ENCODE data around the gene LRRC15.

LRRC15 gene

DNA sequence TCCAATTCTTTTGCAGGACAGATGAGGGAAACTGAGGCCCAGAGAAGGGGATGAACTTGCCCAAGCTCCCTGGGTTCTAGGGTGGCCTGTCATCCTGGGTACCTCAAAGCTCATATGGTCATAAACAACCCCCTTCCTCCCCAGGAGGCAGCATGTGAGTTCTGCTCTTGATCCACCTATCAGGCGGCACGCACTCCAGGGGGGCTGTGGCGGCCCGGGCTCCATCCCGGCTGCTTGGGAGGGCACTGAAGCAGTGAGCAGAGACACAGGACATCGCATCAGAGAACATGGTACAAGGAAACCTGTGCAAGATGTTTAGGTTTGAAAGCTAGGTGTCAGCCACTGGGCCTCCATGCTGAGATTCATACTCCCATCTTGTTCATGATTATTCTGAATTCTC is 52.6 kb downstream of the LRRC15 start:
- DNase-seq (ENCODE audit: low read depth) = no peak

DNA sequence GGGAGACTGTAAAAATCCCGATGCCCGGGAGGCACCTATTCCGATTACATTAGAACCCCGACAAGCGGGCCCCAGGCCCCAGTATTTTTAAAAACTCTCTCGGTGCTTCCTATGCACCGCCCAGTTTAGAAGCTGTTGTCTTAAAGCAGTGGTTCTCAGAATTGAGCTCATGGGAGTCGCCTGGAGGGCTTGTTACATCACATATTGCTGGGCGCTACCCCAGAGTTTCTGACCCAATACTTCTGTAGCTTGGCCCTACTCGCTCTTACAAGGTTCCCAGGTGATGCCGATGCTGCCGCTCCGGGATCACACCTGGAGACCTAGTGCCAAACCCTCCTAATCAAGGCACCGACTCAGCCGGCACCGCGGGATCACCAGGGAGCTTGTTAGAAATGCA is 53.6 kb downstream of the LRRC15 start:
- no peak for DNase-seq (ENCODE audit: low read depth)

DNA sequence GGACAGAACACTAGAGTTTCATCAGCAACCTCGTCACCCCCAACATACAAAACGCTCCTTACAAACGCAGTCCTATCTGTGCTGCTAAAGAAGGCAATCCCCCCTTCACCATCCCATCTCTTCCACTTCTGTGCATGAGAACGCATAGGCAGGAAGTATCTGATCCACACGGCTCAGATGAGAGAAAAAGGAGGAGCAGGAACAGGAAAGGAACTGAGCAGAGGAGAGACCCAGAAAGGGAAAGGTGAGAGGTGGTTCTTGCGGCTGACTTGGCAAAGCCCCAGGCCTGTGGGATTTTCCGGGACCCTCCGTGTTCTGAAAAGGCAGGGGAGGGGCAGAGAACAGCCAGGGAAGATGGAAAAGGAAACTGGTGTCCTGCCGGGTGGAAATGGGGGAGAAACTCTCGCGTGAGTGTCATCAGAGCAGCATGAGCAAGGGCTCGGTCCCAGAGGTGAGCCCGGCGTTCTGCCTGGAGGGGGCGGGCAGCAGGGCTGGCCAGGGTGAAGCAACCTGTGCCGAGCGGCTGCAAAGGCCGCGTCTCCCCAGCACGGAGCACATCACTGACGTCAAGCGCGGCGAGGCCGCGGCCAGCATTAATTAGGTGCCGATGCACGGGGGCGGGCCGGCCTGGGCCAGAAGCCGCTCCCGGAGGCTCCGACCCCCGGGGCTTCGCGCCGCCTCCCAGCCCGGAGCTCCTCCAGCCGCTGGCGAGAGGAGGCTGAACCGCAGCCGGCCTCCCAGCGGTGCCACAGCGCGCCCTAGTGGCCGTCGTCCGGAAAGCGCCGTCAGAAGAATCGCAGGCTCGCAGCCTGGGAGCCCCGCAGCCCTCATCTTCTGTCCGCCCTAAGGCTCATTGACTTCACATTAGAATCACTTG is 54.2 kb downstream of the LRRC15 start:
- DNase-seq (ENCODE audit: low read depth) = peak; percentile 81

DNA sequence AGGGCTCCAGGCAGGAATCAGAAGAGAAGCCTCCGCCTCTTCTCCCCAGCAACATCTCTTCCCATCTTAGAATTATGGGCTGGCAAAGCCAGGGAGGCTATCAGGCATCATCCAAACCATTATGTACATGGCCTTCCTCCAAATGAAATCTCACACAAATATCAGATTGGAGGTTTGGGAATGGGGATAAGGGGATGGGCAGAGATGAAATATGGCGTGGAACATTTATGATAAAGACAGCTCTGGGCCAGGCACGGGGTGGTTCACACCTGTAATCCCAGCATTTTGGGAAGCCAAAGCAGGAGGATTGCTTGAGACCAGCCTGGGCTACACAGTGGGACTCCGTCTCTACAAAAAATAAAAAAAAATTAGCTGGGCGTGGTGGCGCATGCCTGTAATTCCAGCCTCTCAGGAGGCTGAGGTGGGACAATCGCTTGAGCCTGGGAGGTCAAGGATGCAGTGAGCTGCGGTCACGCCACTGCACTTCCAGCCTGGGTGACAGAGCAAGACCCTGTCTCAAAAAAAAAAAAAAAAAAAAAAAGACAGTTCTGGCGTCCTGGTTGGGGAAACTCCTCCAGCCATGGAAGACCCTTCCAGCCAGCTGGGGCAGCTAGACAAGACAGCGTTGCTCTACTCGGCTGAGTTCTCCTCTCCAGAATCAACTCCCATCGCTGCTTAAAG is 55.0 kb downstream of the LRRC15 start:
- DNase-seq (ENCODE audit: low read depth) = no peak

DNA sequence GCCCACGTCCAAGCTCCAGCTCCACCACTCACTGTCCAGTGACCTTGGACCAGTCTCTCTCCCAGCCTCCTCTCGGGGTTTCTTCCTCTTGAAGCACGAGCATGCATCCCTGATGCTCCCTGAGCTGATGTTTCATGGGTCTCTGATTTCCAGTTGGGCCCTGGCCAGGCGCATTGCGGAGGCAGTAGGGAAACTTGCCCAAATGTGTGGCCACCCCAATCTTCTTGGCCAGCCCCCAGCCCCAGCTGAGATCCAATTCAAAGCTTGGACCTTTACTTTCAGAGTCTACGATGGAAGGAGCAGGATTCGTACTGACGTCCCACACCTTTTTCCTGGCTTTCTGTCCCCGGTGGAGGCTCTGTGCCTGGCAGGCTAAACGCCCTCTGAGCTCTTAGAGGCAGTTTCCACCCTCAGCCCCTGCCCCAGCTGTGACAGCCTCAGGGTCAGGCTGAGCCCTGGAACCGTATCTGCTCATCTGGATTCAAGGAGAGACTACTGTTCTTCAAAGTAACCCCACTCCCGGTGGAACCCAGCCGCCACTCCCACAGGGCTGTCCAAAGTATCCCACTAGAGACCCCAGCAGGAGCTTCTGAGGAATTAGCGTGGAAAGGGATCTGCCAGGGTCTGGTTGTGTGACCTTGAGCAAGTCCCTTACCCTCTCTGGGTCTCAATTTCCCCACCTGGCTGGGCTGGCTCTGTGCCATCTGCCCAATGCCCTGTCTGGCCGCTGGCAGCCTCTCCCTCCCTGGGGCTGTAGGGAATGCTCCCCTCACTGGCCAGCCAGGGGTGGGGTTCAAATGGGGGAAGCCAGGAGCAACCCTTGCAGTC is 55.8 kb downstream of the LRRC15 start:
- DNase-seq (ENCODE audit: low read depth) = no peak

DNA sequence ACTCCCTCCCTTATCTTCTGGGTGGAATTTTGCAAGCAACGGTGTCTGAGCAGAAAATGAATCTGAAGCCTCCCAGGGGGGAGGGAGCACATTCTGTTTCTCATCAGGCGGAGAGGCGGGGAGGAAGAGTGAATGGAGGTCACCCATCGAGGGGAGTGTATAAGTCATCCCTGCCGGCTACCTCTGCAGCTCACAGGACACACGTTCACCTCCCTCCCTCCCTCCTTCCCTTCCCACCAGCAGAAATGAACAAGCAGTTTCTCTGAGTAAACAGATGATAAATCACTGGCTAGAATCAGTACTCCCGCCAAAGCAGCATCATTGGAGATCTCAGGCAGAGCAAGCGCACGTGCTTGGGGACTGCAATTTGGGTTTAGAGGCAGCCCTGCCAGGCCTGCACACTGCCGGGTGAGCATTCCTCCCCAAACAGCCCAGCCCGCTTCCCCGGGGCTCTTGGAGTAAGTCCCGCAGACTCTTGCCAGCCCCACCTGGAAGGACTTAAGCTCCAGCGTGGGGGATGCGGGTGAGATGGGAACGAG is 56.7 kb downstream of the LRRC15 start:
- DNase-seq (ENCODE audit: low read depth) = no peak

DNA sequence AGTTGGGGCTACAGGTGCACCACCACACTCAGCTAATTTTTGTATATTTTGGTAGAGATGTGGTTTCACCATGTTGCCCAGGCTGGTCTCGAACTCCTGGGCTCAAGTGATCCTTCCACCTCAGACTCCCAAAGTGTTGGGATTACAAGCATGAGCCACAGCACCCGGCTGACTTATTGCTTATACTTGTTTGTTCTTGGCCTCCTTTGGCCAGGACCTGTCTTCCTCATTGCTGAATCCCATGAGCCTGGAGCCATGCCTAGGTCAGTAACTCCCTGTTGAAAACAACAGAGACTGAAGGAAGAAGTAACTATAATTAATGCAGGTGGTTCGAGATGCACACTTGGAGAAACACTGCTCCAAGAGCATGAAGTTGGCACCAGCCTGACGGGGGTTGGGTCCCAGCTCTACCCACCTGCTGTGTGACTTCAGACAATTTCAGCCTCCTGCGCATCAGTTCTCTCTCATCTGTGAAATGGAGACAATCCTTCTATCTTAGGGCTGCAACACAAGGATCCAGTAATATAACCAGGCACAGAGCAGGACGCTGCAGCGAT is 57.3 kb downstream of the LRRC15 start:
- DNase-seq (ENCODE audit: low read depth) = no peak

DNA sequence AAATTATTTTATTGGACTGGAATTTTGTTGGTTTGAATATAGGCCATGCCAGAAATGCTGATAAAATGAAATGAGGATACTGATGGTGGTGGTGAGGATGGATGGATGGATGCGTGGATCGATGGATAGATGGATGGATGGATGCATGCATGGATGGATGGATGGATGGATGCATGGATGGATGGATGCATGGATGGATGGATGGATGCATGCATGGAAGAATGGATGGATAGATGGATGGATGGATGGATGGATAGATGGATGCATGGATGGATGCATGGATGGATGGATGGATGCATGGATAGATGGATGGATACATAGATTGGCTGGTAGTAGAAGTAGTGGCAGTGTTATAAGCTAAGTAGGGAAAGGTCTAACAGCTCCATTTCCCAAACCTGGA is 58.5 kb downstream of the LRRC15 start:
- DNase-seq (ENCODE audit: low read depth) = no peak

DNA sequence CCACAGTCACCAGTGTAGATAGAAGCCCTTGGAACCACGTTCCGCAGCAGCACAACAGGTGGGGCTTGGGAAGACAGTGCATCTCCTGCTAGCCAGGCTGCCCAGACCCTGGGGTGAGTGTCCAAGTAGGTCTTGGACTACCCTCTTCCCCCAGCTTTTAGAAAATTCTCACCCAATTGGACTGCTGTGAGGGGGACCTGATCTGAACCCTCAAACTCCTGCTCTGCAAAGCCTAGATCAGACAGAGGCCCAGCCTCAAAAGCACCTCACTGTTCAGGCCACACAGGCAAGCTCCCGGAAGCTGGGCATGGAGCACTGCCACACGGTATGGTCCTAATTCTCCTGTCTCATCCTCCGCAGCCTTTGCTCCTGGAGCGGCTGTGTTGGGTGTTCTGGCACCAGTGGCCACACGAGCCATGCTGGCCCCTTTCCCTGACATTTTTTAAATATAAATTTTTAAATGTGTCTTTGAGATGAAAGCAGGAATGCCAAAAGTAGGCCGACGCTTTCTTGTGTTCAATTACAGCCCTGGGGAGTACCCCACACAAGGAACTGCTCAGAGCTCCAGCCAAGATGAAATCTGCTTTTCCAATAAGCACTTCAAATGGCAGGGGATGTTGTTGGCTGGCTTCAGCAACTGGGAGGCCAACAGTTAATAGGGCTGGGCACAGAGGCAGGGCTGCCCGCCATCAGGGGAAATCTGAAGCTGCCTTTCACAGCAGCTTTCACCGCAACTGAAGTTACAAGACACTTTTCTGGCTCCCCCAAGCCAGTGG is 59.3 kb downstream of the LRRC15 start:
- DNase-seq (ENCODE audit: low read depth) = no peak

DNA sequence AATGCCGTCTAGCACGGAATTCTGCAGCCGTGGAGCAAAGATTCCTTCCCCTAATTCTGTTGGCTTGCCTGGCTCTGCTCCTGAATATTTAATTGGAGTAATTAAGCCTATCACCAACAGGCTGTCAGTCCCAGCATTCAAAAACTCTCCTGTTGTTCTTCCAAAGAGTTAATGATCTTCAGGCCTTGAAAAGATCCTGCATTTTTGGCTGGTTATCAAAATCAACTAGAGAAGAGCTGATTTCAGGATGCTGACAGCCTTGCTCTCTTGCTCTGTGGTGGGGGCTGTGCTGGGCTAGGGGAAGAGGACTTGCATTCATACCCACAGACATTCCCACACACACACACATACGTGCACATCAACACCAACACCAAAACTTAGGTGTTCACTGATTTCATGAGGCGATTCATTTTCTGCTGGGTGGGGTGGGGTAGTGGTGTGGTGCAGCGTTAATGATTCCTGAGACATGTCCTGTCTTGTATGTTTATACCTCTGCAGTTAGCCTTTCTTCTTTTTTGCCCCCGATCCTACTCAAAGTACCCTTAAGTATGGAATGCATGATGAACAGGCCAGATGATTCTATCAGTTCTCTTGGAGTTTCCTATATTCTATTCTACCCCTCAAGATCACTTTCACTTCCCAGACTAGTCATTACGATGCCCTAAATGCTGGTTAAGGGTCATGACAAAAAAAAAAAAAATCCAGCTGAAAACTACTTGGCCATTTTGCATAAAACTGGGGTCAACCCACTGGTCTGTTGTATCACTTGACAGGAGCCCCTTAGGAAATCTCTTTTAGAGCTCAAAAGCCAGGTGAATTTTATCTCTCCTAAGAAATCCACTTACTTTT is 60.7 kb downstream of the LRRC15 start:
- no peak for DNase-seq (ENCODE audit: low read depth)

DNA sequence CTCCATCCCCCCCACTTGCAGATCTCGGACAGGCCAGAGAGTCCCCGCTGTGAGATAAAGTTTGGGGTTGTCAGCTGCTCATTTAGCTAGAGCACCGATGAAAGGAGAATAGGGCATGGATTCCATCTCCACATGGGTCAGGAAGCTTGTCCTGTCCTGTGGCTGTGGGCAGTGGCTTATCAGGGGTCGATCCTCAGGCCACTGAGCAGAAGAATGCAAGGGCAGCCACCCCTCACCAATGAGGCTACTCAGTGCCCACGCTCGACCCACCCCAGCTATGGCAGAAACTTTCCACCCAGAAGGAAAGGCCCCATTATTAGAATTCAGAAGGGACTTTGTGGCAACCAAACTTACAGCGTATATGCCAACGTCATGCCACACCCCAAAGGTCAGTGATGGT is 61.7 kb downstream of the LRRC15 start:
- DNase-seq (ENCODE audit: low read depth) = no peak

DNA sequence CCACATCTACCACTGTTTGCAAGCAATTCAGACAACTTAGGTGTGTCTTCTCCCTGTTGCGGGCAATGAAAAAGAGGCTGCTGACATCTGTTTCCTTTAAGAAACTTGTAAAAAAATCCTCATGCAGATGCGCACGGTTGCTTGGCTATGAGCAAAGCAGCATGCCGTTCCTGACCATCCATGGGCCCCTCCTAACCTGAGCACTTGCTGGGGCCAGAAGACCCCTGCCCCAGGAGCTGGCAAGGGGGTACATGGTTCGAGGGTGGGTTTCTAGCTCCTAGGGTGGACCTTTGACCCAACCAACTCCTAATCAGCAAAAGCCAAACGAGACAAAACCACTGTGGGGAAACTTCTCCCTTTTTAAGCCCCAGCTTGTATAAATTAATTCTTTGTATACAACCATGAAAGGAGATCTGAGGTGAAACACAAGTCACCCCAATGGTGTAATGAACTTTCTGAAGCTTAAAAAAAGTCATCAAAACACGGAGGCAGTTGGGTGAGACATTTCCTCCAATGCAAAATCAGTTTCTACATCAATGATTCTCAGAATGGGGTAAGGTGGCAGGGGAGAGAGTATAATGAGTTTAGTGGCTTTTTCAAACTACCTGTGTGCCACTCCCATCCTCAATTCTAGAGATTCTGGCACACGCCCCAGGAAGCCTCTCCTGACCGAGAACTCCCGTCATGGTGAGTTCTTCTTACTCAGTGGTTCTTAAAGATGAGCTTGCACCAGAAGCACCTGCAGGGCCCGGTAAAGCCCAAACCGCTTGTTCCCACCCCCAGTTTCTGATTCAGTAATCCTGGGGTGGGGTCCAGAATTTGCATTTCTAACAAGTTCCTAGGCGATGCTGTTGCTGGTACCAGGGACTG is 62.5 kb downstream of the LRRC15 start:
- no peak for DNase-seq (ENCODE audit: low read depth)

DNA sequence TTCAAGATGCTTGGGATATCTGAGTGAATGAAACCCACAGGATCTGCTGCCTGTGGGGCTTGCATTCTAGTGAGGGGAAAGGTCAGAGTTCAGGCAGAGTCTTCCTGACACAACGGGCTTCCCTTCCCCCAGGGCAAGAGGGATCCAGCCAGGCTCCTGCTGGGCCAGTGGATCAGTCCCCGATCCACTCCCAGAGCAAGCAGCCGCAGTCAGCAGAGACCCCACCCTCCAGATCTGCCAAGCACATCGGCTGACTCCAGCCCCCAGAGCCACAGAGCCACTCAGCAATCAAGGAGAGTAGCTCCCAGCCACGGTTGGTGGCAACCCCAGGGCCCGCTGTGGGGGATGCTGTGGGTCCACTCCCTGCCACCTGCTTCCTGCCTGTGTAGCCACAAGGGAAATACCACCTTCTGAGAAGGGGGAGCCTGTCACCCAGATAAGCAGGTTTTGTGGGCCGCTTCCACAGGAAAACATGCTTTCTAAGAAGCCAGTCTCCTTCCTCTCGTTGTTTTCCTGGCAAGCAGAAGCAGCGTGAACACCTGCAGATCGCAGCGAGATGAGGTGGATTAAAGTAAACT is 63.3 kb downstream of the LRRC15 start:
- no peak for DNase-seq (ENCODE audit: low read depth)

DNA sequence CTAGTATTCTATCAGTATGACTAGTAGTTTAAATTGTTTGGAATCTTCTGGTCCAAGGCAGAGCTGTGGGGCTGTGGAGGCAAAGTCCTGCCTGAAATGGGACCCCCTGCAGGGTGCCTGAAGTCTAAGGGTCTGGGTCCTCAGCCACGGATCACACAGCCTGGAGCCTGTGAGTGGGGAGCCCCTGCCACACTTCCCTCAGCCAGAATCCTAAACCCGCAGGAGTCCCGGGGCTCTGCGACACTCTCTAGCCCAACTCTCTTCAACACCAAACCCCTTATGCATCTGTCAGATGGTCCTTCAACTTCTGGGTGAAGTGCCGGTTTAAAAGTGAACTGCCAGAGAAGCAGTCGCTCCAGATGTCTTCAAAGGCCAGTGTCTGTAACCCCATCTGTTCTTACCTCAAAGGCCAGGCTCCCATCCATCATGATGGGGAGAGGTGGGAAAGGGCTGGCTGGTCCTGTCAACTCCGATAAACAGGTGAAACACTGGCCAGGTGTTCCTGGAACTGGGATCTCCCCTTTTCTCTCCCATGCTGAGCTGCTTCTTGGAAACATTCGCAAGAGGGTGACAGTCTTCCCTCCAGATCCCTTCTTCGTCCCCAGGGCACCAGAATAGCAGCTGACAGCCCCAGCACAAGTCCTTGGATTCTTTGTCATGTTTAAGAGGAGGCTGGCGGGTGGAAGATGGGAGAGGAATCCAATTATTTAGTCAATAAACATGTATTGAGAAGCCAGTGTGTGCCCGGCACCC is 64.0 kb downstream of the LRRC15 start:
- no peak for DNase-seq (ENCODE audit: low read depth)

Measured in activated T-cell treated with anti-CD3 and anti-CD28 coated beads for 1 hour (primary cell).